ENCODE results near the gene PIK3R1.

PIK3R1 gene

GRCh38 chr5:68182094-68182493, 33.5 kb upstream of the PIK3R1 start:
- DNase-seq (ENCODE audit: low read depth) = no peak
- TF ChIP-seq CTCF (IDR thresholded peaks at IDR 0.05; ENCODE audit: low read length, missing control alignments) = no peak
- H3K4me3 ChIP-seq (replicated peaks; ENCODE audit: low read depth, low read length) = no peak overlapping the region

GRCh38 chr5:68182534-68182933, 33.0 kb upstream of the PIK3R1 start:
- no peak for TF ChIP-seq CTCF (IDR thresholded peaks at IDR 0.05; ENCODE audit: low read length, missing control alignments)
- DNase-seq (ENCODE audit: low read depth) = no peak
- H3K4me3 ChIP-seq (replicated peaks; ENCODE audit: low read depth, low read length) = no peak overlapping the region

- no peak overlapping the region for H3K4me3 ChIP-seq (replicated peaks; ENCODE audit: low read depth, low read length)
- DNase-seq (ENCODE audit: low read depth) = peak; percentile 37
- TF ChIP-seq CTCF (IDR thresholded peaks at IDR 0.05; ENCODE audit: low read length, missing control alignments) = no peak
Measured at GRCh38 chr5:68187268-68188055, 28.1 kb upstream of the PIK3R1 start.

- DNase-seq (ENCODE audit: low read depth) = no peak
- no peak for TF ChIP-seq CTCF (IDR thresholded peaks at IDR 0.05; ENCODE audit: low read length, missing control alignments)
- no peak overlapping the region for H3K4me3 ChIP-seq (replicated peaks; ENCODE audit: low read depth, low read length)
Measured at GRCh38 chr5:68189171-68189570, 26.4 kb upstream of the PIK3R1 start.

GRCh38 chr5:68189613-68190012, 25.9 kb upstream of the PIK3R1 start:
- no peak overlapping the region for H3K4me3 ChIP-seq (replicated peaks; ENCODE audit: low read depth, low read length)
- TF ChIP-seq CTCF (IDR thresholded peaks at IDR 0.05; ENCODE audit: low read length, missing control alignments) = no peak
- no peak for DNase-seq (ENCODE audit: low read depth)

- DNase-seq (ENCODE audit: low read depth) = no peak
Measured at GRCh38 chr5:68190619-68191018, 24.9 kb upstream of the PIK3R1 start.

More at GRCh38 chr5:68190619-68191018, 24.9 kb upstream of the PIK3R1 start:
- H3K4me3 ChIP-seq (replicated peaks; ENCODE audit: low read depth, low read length) = no peak overlapping the region
- TF ChIP-seq CTCF (IDR thresholded peaks at IDR 0.05; ENCODE audit: low read length, missing control alignments) = no peak

Measured in fibroblast of pulmonary artery (primary cell).